NCI-H446 (cell line): ENCODE measurements around the gene EGFL7.
A peak's percentile ranks its signal among the peaks of the same experiment; 100 is the strongest.

Experiments
- DNase-seq, 2 experiments: peaks; one replicate each; lab custom pipeline; 2025; lab: John Stamatoyannopoulos, UW

EGFL7 gene

DNA sequence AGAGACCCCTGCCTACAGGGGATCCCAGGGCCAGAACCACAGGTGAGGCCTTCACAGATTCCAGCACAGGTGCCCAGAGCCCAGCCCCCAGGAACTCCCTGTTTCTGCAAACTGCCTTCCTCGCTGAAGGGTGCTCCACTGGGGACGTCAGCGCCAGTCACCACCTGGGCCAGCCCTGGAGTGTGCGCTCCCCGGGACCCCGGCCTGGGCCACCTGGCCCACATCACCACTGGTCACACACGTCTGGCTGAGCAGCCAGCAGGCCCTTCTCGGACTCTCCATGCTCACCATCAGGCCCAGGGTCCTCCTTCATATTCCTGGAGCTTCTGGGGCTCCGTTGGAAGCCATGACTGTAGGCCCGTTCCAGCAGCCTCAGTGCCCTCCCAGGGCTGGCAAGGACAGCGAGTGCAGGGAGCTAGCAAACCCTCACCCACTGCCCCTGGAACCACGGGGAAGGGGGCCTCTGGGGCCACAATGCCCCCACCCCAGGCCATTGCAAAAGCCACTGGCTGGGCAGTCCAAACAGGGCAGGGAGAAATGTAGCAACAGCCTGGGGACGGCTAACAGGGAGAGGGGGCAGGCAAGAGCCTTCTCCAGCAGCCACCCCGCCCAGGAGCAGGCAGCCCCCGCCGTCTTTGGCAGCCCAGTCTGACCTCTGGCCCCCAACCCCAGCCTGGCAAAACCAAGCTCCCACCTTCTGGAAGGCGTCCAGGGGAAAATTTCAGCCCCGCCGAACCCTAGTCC is 23.2 kb downstream of the EGFL7 start:
- DNase-seq: no peak

DNA sequence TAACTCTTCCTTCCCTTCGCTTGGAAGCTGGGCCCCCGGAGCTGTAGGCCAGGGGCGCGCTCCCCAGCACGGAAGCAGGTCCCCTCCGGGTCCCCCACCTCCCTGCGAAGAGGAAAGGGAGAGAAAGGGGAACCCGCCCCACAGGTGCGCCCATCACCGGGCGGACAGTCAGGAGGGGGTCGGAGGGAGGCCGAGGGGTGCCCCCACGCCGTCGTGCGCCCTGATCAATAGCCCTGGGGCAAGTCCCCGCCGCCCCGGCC is 23.7 kb downstream of the EGFL7 start:
- no peak for DNase-seq

GRCh38 chr9:136686794-136687711 is 24.3 kb downstream of the EGFL7 start, which contains the start of gene AGPAT2:
Gene AGPAT2, minus strand, starts transcription at chr9:136687457. Its CDS starts 100 bp downstream, at chr9:136687357.
- DNase-seq: peak in 1 of 2 experiments; percentile 24

GRCh38 chr9:136687721-136688223 is 25.1 kb downstream of the EGFL7 start:
- no peak for DNase-seq

- no peak for DNase-seq
Observed at GRCh38 chr9:136688274-136689107, 25.8 kb downstream of the EGFL7 start.

DNA sequence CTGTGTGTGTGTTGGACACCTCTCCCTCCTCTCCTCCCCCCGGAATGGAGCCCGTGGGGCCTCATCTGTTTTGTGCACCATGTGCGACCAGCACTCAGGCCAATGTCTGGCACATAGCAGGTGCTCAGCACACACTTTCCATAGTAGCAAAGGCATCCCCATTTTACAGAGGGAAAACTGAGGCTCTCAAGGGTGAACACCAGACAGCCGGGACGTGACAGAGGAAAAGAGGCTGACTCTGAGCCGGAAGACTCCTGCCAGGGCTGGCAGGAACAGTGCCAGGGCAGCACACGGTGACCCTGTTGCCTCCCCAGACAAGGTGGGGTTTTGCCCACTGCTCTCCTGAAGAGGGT is 26.4 kb downstream of the EGFL7 start:
- no peak for DNase-seq

- no peak for DNase-seq
Observed at GRCh38 chr9:136690104-136690805, 27.5 kb downstream of the EGFL7 start.

- DNase-seq: no peak
Observed at GRCh38 chr9:136690806-136691261, 28.1 kb downstream of the EGFL7 start.

DNA sequence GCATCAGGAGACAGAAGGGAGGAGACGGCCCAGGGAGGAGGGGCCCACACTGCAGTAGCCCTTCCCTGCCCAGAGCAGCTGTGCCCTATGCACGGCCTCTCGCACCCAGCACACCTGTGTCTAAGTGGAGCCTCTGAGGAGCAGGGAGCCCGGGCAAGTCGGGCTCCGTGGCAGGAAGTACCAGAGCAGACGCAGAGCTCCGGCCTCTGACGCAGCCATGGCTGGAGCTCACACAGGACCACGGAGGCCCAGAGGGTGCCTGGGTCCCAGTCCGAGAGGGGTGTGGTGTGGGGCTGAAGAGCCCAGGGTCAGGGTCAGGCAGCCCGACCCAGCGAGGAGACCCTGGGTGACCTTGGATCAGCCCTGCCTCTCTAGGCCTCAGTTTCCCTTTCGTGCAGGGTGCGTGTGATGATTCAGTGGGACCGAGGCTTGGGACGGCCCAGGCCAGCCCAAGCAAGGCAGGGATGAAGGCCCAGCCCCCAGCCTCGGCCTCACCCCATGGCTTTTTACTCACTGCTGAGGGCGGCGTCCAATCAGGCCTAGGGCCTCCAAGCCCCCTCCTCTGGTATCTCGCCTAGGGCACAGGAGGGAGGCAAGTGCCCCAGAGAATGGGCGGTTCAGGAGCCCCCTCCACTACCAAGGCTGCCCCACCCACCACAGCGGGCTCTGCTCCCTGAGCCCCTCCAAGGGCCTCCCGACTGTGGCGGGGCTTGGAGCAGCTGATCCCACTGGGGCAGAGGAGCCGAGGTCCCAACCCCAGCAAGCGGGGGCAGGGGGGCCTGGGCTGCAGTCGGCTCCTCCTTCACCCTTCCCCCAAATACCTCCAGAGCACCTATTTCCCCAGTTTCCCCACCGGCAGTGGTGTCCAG is 28.8 kb downstream of the EGFL7 start:
- no peak for DNase-seq

GRCh38 chr9:136692185-136693134 is 29.7 kb downstream of the EGFL7 start:
- no peak for DNase-seq

DNA sequence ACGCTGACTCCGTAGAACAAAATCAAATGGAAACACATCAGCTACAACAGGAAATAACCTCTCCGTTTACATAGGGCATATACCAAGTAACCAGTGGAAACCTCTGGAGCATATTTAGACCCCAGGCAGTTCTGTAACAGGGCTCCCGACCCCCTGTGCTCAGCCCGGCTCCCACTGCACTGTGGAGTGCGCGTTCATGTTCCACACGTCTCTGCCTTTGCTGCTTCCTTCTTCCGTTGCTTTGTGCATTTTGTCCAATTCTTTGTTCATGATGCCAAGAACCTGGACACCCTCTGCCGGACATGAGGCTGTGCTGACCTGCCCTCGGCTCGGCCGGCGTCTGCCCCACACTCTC is 30.4 kb downstream of the EGFL7 start:
- no peak for DNase-seq

DNA sequence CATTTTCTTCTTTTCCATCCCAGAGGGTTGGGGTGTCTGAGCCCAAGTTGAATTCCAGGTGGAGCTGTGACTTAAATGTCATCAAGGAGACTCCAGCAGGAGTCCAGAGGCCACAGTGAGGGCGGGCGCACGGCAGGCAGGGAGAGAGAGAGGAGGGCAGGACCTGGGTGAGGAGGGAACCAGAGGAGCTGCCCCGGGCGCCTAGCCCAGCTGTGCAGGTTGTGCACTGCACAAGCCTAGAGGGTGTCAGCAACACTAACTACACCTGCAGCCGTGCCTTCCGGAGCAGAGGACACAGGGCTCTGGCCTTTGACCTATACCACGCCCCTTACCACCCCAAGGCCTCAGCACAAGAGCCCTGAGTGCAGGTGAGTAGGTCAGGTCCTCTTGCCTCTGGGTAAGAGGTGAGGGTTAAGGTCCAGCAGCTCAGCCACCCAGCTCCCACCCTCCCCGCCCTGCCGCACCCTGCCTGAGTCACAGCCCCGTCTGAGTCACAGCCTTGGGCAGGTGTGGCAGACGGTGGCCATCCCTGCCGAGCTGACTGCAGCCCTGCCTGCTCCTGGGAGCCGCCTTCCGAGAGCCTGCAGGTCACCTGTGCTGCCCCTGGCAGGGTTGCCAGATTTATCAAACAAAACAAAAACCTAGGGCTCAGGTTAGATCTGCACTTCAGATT is 30.9 kb downstream of the EGFL7 start:
- DNase-seq: no peak

DNA sequence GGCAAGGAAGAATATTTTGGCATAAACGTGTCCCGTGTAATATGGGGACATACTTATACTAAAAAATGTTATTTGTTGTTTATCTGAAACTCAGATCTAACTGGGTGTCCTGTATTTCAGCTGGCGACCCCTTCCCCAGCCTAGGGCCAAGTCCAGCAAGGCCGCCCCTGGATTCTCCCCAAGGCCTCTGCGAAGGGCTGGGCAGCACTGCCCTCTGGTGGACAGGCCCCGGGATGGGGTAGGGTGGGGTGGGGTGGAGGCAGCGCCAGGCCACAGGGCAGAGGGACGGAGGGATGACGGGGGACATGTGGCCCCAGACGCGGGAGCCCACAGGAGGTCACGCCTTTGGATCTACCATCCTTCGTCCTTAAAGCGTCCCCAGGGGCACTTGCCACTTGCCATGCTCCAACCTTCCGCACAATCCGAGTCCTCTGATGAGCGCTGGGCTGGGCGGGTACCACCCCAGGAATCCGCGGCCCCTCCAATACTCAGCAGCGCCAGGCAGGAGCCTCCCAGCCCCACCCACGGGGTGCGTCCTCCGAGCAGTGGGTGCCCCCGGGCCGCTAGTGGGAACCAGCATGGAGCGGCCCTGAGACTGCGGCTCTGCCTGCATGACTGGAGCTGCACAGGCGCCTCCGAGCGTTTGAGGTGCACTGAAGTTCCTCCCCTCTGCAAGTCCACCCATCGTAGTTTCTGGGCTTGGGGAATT is 31.6 kb downstream of the EGFL7 start:
- DNase-seq: no peak

DNA sequence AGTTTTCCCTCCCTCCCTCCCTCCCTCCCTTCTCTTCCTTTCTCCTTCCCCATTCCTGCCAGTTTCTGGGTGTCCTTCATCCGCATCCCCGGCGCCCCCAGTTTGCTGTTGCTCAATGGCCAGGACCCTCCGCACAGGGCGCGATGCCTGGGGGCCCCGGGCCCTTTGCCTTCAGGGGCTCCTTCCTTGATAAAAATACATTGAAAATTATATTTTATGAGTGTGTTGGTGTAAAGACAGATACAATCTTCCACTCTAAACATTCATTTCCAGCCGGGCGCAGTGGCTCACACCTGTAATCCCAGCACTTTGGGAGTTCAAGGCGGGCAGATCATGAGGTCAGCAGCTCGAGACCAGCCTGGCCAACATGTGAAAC is 32.1 kb downstream of the EGFL7 start:
- no peak for DNase-seq

- peak in 1 of 2 experiments; percentile 15 for DNase-seq
Observed at GRCh38 chr9:136695435-136695895, 32.7 kb downstream of the EGFL7 start.

DNA sequence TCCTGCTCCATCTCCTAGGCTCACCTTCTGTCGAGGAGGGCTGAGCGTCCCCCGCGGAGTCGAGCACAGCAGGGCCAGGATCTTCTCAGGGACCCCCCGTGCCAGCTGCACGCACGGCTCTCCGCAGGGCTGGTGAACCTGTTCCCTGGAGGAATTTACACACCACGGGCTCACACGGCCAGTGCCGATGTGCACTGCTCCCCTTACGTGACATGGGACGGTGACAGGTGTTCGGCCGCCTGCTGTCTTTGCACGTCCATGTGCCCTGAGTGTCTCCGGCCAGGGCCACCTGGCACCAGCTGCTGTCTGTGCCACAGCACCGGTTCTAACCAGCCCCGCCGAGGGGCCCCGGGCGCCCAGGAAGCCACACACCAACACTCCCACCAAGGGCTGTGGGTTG is 33.2 kb downstream of the EGFL7 start:
- no peak for DNase-seq

DNA sequence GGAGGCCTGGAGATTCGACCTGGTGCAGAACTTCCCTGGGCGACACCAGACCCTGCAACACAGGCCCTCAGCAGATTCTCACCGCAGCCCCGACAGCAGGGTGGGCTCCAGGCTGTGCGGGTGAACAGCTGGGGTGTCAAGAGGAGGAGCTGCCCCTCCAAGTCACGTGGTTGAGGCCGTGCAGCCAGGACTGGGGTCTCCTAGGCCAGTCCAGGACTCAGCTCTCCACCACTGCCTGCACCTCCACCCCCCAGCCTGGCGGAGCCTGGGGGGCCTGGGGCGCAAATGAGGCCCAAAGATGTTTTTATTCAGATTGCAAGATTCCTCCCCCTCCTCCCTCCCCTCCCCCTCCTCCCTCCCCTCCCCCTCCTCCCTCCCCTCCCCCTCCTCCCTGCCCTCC is 33.8 kb downstream of the EGFL7 start:
- DNase-seq: no peak

DNA sequence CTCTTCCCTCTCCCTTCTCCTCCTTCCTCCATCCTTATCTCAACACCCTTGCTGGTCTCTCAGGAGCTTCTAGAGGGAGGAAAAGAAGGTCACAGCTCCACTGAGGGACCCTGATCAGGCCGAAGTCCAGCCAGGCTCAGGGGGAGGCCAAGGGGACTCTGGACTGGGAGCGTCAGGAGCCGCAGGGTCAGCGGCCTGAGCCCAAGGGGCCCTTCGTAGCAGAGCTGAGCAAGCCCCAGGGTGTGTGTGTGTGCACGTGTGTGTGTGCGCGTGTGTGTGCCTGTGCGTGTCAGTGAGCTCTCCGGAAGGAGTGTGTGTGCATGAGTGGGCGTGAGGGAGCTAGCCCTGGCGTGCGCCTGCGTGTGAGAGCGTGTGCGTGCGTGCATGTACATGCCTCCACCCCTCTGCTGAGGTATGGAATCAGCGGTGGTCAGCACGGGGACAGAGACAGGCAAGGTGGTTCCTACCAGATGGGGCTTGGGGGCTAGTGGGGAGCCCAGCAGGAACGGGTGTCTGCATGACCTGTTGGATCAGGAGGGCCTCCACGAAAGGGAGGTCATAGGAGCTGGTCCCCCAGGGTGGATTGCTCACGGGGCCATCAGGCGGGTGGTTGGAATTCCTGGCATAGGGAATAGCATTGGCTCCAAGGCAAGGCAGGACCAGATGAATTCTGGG is 34.6 kb downstream of the EGFL7 start:
- DNase-seq: no peak
